ENCODE data around the gene EYA4.
A peak's percentile ranks its signal among the peaks of the same experiment; 100 is the strongest.

The EYA4 gene

DNA sequence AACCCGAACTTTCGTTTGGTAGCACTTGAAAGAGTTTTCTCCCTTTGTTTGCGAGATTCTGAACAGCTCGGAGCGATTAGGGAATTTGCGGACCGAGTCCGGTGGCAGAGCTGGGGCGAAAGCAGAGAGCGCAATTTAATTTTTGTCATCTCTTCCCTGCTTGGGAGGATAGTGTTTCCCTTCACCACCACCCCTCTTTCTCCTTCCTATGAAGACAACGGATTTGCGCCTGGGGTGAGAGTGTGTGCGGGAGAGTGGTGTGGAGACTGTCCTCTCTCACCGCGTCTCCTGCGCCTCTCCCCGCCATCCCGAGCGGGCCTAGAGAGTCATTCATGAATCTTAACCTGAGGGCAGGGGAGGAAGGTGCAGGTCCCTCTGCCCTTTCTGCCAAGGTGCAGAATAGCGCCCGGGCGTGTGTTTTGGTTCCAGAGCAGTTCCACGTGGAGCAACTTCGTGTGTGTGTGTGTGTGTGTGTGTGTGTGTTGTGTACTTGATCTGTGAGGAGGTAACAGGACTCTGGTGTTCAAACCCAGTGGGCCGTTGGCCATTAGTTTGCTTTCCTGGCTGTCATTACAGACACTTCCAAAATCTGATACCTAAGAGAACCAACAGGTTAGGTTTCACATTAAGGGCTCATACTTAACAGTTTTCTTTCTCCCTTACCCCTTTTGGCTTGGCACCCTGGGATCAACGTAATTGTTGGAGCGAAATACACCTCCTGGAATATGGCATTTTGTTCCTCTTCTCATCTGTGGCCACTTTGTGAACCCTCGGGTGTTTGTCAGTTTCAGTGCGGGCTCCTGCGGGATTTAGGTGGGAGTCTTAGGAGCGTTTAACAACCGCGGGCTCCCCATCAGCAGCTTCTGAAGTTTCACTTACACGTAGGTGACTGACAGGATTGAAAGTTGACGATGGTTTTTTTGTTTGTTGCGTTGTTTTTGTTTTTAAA lies 1.8 kb downstream of the EYA4 start:
- DNase-seq: no peak

GRCh38 chr6:133243723-133244305 lies 2.7 kb downstream of the EYA4 start:
- DNase-seq: peak; percentile 10

- no peak for DNase-seq
These were observed 3.4 kb downstream of the EYA4 start for GRCh38 chr6:133244519-133244918.

GRCh38 chr6:133245007-133245406 lies 3.9 kb downstream of the EYA4 start:
- no peak for DNase-seq

DNA sequence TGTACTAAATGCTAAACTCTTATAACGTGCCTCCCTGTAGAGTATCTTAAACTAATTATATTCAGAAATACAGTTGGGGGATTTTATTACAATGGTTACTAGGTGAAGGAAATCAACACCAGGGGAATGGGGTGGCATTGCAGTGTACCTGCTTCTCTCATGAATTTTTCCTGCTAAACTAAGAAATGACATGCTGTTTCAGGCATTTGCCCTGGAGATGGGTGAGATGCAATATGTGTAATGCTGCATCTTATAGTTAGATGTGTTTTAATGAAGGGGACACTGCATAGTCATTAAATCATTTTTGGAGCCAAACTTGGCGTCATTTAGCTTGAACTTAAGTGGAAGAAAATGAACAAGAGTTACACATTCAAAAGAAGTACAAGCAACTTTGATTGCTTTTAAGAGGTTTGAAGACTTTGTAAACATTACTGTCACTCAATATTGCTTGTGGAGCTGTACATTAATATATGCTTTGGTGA lies 4.3 kb downstream of the EYA4 start:
- DNase-seq: no peak

- no peak for DNase-seq
These were observed 6.4 kb downstream of the EYA4 start for GRCh38 chr6:133247581-133247980.

GRCh38 chr6:133248241-133249001 lies 7.3 kb downstream of the EYA4 start:
- DNase-seq: no peak

GRCh38 chr6:133251688-133252087 lies 10.5 kb downstream of the EYA4 start:
- DNase-seq: no peak

DNA sequence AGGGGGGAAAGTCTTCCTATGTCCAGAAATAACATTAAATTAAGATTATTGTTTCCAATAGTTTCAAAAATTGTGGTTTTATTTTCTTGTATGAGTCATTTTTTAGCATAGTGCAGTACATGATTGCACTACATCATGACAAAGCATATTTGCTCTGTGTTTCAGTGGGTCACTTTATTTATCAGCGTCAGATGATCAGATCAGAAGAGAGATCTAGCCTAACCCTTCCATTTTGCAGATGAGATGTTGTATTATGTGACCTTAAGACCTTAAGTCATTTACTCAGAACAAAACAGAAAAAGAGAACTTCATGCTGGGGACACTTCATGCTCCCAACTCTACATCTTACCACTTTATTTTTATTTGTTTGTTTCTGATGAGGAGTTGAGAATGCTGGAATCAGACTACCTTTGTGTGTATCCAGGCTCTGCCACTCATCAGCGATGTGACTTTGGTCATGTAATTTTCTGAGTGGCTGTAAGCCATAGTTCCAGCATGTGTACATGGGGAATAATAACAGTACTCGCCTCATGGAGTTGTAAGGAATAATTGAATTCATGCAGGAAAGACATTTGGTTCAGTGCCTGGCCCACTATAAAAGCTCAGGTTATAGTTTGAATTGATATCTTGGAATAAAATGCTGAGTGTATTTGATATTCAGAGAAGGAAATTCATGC lies 13.5 kb downstream of the EYA4 start:
- no peak for DNase-seq

GRCh38 chr6:133257545-133258105 lies 16.5 kb downstream of the EYA4 start:
- DNase-seq: no peak

DNA sequence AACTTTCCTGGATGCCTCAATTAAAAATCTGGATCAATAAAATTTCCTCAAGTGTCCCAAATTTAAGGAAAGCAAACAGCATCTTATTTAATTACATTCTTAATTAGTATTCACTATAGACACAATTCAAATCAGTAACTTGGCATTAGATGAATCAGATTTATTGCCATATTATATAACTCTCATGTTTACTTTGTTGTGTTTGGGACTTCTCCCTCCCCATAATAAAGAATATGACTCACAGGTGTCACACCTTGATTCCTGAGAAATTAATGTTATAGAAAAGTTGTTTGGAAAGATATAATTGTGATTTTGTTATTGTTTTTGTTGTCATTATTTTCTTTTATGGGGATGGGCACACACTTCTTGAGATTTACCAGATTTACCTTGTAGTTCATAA lies 18.4 kb downstream of the EYA4 start:
- no peak for DNase-seq

GRCh38 chr6:133262804-133263203 lies 21.6 kb downstream of the EYA4 start:
- no peak for DNase-seq

- no peak for DNase-seq
These were observed 23.9 kb downstream of the EYA4 start for GRCh38 chr6:133265066-133265465.

DNA sequence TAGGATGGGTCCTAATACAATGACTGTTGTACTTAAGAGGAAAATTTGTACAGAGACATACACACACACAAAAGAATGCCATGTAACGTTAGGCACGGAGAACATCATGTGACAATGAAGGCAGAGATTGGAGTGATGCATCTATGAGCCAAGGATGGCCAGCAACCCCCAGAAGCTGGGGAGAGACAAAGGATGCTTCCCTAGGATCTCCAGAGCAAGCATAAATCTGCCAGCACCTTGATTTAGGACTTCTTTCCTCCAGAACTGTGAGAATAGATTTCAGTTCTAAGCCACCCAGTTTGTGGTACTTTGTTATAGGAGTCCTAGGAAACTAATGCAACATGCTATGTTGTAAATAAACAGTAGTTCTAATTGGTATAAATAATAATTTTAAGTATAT lies 25.0 kb downstream of the EYA4 start:
- no peak for DNase-seq

DNA sequence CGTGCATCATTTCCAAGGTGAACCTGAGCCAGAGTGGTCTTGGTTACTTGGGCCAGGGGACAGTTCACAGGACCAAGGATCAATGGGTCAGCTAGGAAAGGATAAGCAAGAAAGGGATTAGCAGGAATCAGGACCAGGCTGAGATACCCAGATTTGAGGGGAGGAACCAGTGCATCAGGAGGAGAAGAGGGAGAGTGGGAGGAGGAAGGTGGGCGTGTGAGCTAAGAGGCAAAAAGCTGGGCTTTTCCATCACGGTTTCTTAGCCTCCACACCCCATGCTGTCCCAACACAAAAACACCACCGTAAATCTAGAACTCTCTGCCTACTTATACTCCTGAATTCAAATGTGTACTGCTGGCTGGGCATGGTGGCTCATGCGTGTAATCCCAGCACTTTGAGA lies 27.5 kb downstream of the EYA4 start:
- no peak for DNase-seq

DNA sequence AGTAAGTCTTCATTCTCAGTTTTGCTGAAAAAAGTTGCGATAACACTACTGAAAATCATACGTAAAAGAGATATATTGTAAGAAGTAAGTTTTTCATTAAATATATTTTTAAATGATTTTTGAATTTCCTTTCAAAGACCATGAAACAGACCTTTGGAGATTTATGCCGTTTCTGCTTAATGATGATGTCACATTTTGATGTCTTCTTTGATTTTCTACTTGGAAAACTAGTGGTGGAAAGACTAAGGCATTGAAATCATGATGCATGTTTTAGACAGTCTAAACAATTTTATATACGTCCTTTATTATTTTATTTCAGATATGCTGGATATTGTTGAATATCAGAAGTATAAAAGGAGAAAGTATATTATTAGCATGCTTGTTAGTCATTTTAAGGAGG lies 33.7 kb downstream of the EYA4 start:
- DNase-seq: no peak

DNA sequence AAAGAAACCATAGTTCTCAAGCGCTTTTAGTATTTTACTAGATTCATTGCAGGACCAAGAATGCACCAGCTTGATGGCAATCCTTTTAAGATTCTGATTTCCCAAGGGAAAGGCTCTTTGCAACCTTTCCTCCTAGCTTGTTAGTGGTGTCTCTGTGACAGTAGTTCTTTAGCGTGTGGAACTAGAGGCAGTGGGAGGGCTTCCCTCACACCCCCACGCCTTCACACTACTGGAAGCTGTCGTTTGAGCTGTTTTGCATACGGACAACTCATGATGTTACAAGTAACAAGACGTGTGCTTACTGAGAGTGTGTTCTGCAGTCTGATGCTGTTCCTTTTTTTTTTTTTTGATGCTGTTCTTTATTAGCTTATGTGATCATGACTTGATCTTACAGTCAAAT lies 34.1 kb downstream of the EYA4 start:
- DNase-seq: no peak

DNA sequence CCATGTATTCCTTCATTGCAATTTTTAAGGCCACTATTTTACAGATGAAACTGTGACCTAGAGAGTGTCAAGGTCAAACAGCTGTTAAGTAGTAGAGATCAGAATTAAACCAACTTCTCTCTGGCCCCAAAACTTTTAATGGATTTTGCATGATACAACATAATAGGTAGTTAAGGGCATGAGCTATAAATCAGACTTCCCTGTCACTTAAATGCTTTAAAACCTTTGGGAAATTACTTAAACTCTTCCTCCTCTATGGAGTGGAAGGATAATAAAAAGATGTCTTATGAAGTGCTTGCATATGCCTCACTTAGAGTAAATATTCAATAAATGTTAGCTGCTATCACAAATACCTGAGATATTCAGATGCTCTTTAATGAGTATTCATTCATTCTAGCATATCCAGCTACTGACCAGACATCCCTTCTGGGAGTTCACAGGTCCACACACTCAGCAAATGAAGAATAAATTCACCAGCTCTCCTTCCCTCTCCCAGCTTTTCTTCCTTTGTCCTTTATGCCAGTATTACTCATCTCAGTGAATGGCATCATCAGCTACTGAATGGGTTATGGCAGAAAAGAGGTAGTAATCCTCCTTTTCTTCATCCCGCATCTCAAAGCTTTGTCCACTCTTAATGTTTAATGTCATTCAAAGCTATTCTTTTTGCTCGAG lies 36.2 kb downstream of the EYA4 start:
- DNase-seq: no peak

- no peak for DNase-seq
These were observed 36.9 kb downstream of the EYA4 start for GRCh38 chr6:133277900-133278545.

DNA sequence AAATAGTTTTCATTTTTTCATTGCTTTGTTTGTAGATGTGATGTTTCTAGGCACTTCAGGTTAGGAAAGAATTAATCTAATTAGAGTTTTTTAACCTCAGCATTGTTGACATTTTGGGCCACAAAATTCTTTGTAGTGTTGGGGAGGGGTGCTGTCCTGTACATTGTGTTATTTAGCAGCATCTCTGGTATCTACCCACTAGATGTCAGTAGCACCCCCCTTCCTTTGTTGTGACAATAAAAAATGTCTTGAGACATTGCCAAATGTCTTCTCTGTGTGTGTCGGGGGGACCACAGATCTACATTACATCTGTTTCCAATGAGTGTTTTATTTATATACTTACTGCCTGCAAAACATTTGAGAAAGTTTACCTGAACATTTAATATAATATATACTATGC lies 45.6 kb downstream of the EYA4 start:
- peak; percentile 8 for DNase-seq

DNA sequence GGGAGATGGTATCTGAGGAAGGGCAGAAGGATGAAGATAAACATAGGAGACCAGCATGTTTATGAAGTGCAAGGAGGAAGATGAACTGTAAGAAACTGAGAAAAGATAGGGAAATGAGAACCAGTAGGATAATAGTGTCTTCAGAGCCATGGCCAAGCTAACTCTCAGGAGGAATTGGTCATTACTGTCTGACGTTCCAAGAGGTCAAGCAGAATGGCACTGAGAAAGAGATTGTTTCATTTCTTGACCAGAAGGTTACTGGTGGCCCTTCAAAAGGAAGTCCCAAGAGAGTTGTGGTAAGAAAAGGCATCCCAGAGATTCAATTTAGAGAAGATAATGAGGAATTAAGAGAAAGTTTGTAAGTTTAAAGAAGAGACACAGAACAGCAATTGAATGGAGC lies 47.5 kb downstream of the EYA4 start:
- DNase-seq: no peak

Measured in kidney glomerular epithelial cell (primary cell).